Peyer's patch (tissue), 4 donors: ENCODE data around the gene THRB. TPM values are rescaled to one million over a fixed set of nuclear protein-coding genes. Genes with fewer than 3 reads are reported as not detected.

ENCODE experiments used
- DNase-seq, 3 donors: peaks; one replicate each; pipeline ENCODE4 v3.0.0-alpha.2; 2017 to 2019
- H3K27ac ChIP-seq, 4 donors: fragments of 200-600 bp; sonication (generic); one replicate each; pipeline ENCODE4 v1.5.1; 2016 to 2019
- H3K27me3 ChIP-seq, 2 donors: fragments of 200-600 bp; sonication (generic); one replicate each; pipeline ENCODE4 v1.5.1; 2019
- H3K36me3 ChIP-seq, 3 donors: fragments of 200-600 bp; sonication (generic); one replicate each; pipeline ENCODE4 v1.5.1; 2016 to 2019
- H3K4me1 ChIP-seq, 4 donors: fragments of 200-600 bp; sonication (generic); one replicate each; pipeline ENCODE4 v1.5.1; 2016 to 2019
- H3K4me3 ChIP-seq, 4 donors: fragments of 200-600 bp; sonication (generic); 1 replicate in 3 of 4; 2 replicates in 1 of 4; pipeline ENCODE4 v1.5.1; 2016 to 2019; ENCODE audit warnings: mild to moderate bottlenecking in 1 of 4
- H3K9me3 ChIP-seq, 4 donors: fragments of 200-600 bp; sonication (generic); one replicate each; pipeline ENCODE4 v1.5.1; 2016 to 2019; ENCODE audit warnings: mild to moderate bottlenecking in 1 of 4
- POLR2A ChIP-seq, 2 donors: fragments of 450-650 bp; IDR thresholded peaks; one replicate each; pipeline ENCODE4 v1.5.1; 2017; ENCODE audit warnings: antibody characterized with exemption in 2 of 2, mild to moderate bottlenecking in 2 of 2, moderate library complexity in 2 of 2
- total RNA-seq, 4 donors: library from RNA; depleted of rRNA; stranded (reverse); fragments of >200 nt; gene quantifications; one replicate each; pipeline ENCODE4 v1.1.0, GENCODE V29; 2016
- TF ChIP-seq, protein P1 (sequence below), 6 experiments: fragments of 450-650 bp in 4 of 6; fragments of 200-600 bp in 2 of 6; sonication (generic) in 1 of 6; IDR thresholded peaks; one replicate each; pipeline ENCODE4 v1.5.1; 2017 to 2019; ENCODE audit warnings: antibody characterized with exemption in 6 of 6, mild to moderate bottlenecking in 3 of 6, moderate library complexity in 1 of 6

Gene THRB
- total RNA-seq, 4 donors from 2014 or later: 2.6 to 13.2 (median 8.4) TPM

DNA sequence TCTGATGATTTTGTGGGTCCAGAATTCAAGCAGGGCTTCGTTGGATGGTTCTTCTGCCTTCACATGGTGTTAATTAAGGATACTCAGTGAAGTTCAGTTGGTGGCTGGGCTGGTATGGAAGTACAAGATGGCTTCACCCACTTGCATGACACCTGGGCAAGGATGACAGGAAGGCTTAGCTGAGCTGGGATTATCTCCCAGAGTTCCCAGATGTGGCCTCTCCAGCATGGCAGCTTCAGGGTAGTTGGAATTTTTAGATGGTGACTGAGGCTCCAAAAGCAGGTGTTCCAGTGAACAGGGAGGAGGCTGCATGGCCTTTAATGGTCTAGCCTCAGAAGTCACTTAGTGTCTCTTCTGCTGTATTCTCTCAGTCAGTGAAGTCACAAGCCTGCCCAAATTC is 135.5 kb downstream of the THRB start:
- Histone ChIP-seq H3K4me1 (peaks cover 0 to 7% (median 0%) of the 10 kb centered on the region in 4 donors), H3K9me3 (no peaks in the 10 kb centered on the region), H3K36me3 (no peaks in the 10 kb centered on the region), H3K27me3 (no peaks in the 10 kb centered on the region), H3K4me3 (no peak overlapping the region), H3K27ac (no peak overlapping the region)
- DNase-seq: no peak
- TF ChIP-seq POLR2A (IDR thresholded peaks at IDR 0.05): no peak
- TF ChIP-seq, protein P1, sequence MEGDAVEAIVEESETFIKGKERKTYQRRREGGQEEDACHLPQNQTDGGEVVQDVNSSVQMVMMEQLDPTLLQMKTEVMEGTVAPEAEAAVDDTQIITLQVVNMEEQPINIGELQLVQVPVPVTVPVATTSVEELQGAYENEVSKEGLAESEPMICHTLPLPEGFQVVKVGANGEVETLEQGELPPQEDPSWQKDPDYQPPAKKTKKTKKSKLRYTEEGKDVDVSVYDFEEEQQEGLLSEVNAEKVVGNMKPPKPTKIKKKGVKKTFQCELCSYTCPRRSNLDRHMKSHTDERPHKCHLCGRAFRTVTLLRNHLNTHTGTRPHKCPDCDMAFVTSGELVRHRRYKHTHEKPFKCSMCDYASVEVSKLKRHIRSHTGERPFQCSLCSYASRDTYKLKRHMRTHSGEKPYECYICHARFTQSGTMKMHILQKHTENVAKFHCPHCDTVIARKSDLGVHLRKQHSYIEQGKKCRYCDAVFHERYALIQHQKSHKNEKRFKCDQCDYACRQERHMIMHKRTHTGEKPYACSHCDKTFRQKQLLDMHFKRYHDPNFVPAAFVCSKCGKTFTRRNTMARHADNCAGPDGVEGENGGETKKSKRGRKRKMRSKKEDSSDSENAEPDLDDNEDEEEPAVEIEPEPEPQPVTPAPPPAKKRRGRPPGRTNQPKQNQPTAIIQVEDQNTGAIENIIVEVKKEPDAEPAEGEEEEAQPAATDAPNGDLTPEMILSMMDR (IDR thresholded peaks at IDR 0.05): no peak

DNA sequence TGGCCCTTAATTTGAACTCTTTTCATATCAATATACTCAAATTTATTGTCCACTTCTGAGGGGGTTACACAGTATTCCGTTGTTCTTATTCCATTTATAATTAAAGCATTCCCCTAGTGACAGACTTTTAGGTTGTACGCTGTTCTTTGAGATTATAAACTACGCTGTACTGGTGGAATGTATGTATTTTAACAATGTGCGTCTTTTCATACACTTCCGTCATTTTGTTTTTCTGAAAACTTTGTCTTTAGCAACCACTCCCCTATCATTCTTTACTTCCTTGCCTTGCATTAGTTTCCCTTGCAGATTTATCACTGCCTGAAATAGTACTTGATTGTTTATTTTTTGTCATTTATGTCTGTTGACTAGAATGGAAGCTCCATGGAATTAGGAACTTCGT is 137.0 kb downstream of the THRB start:
- Histone ChIP-seq H3K4me1 (no peaks in the 10 kb centered on the region), H3K4me3 (no peak overlapping the region), H3K9me3 (no peaks in the 10 kb centered on the region), H3K27ac (no peak overlapping the region), H3K36me3 (no peaks in the 10 kb centered on the region), H3K27me3 (no peaks in the 10 kb centered on the region)
- no peak for DNase-seq
- TF ChIP-seq POLR2A (IDR thresholded peaks at IDR 0.05): no peak
- TF ChIP-seq, protein P1 (IDR thresholded peaks at IDR 0.05): no peak

DNA sequence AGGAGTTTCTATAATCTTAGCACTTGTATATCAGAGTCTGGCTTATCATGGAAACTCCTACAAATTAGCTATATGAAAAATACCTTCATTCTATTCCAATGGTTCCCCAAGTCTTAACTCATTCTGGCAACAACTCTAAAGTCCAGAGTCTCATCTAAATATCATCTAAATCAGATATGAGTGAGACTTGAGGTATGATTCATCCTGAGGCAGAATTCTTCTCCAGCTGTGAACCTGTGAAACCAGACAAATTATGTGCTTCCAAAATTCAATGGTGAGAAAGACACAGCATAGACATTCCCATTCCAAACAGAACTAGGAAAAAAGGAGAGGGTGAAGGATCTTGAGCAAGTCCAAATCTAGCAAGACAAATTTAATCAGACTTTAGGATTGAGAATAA is 138.8 kb downstream of the THRB start:
- H3K4me1 ChIP-seq: no peaks in the 10 kb centered on the region
- H3K4me3 ChIP-seq: no peak overlapping the region
- no peak for TF ChIP-seq POLR2A (IDR thresholded peaks at IDR 0.05)
- TF ChIP-seq, protein P1 (IDR thresholded peaks at IDR 0.05): no peak
- H3K27me3 ChIP-seq: no peaks in the 10 kb centered on the region
- no peaks in the 10 kb centered on the region for H3K9me3 ChIP-seq
- no peak overlapping the region for H3K27ac ChIP-seq
- no peaks in the 10 kb centered on the region for H3K36me3 ChIP-seq
- DNase-seq: no peak

DNA sequence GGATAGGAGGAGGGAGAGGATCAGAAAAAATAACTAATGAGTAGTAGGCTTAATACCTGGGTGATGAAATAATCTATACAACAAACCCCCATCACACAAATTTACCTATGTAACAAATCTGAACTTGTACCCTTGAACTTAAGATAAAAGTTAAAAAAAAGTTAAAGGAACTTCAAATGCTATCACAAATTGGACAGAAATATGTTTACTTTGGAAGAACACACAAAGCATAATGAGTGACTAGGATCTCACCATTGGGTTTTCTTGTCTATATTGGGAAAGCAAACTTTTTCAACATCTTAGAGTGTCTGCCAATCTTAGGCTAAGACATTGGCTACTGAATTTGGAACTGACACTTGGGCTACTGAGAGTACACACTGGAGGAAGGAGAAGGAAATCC is 140.4 kb downstream of the THRB start:
- Histone ChIP-seq H3K4me3 (no peak overlapping the region), H3K9me3 (no peaks in the 10 kb centered on the region), H3K4me1 (no peaks in the 10 kb centered on the region), H3K36me3 (no peaks in the 10 kb centered on the region), H3K27me3 (no peaks in the 10 kb centered on the region), H3K27ac (no peak overlapping the region)
- TF ChIP-seq, protein P1 (IDR thresholded peaks at IDR 0.05): no peak
- TF ChIP-seq POLR2A (IDR thresholded peaks at IDR 0.05): no peak
- DNase-seq: no peak

DNA sequence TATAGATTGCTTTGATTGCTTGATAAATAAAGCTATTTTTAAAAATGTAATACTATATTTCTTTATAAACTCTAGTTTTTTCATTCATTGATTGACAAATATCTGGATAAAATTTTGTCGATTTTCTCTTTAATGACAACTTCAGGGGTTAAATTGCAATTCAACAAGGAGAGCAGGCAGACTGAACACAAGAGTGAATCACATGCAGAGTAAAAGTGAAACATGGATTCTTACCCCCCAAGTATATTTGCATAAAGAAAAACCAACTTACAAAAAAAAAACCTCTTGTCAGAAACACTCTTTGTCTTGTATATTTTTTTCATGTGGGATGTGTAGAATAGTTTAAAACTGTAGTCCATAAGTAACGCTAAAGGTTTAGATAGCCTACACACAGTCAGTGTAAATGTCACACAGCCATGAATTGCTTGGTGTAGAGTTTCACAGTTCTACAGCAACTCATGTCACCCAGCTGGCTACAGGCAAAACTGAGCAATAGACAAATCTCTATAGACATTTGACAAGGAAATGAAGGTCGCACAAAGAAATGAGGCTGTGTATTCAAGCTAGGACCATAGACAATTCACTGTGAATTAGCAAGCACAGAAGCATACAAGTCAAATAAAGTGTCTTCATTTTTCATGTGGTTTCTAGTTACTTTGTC is 141.6 kb downstream of the THRB start:
- Histone ChIP-seq H3K4me3 (no peak overlapping the region), H3K27ac (no peak overlapping the region), H3K4me1 (no peaks in the 10 kb centered on the region), H3K27me3 (no peaks in the 10 kb centered on the region), H3K36me3 (no peaks in the 10 kb centered on the region), H3K9me3 (no peaks in the 10 kb centered on the region)
- DNase-seq: no peak
- TF ChIP-seq, protein P1 (IDR thresholded peaks at IDR 0.05): no peak
